Fibroblast of peridontal ligament (primary cell): ENCODE measurements around the gene CDCA8.

Source experiments
- DNase-seq: peaks from one replicate; pipeline ENCODE4 v3.0.0-alpha.2; 2010; ENCODE audit errors: extremely low read depth

Gene CDCA8

DNA sequence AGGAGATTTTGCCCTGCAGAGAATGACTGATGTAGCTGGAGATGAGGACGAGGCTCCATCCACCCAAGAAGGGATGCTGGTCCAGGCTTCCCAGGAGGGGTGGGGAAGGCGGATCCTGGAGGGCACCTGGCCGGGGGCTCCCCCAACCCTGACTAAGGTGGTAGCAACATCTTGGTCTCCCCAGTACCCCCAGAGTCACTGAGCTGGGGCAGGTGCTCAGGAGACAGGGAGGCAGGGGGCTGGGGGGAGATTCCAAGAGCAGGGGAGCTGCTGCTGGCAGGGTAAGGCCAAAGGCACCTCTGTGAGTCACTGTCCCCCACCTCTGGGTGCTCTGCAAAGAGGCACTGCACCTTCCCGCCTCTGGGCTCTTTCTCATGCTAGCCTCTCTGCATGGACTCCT is 24.0 kb downstream of the CDCA8 start:
- no peak for DNase-seq

DNA sequence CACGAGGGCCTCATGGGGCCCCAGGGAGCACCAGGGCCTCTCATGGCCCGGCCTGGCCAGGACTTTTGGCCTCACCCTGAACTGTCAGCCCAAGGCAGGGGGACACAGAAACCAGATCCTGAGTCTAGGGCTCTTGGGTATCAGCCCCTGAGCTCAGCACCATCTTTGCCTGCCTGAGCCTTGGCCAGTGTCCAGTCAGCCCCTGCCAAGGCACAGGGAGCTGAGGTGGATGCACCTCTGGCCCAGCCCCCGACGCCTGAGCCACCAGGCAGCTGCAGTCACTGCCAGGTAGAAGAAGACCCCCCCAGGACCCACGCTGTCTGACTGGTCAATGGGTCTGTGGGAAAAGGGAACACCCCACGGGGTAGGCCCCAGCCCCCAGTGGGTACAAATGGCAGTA is 25.3 kb downstream of the CDCA8 start:
- DNase-seq, result no peak

DNA sequence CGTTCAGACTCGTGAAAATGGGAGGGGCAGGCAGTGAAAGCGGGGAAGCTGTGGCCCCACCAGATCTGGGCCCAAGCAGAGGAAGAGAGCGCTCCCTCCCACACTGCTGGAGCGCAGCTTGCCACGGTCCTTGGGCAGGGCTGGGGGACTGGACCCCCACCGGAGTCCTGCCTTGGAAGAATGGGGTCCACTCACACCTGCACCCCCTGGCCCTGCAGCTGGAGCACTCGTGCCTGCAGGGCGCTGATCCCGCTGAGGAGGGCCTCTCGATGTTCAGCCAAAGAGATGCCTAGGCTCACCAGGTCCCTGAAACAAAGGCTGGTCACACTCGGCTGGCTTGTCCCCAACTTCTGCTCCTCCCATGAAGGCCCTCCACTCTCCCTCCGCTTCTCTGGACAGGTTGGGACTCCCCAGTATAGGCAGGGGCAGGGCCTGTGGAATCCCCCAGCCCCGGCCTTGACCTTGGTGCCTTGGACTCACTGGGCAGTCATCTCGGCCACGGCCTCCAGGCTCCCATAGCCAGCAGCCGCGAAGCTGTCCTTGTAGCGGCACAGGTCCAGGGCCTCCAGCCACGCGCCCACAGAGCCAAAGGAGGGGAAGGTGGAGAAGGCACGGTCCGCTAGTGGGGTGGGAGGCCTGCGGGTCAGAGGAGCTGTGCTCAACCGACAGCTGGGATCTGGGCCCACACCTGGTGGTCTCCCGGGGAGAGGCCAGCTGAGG is 26.0 kb downstream of the CDCA8 start:
- no peak for DNase-seq

GRCh38 chr1:37718901-37719571 is 26.7 kb downstream of the CDCA8 start:
- no peak for DNase-seq

GRCh38 chr1:37719572-37720195 is 27.4 kb downstream of the CDCA8 start:
- DNase-seq, result no peak

DNA sequence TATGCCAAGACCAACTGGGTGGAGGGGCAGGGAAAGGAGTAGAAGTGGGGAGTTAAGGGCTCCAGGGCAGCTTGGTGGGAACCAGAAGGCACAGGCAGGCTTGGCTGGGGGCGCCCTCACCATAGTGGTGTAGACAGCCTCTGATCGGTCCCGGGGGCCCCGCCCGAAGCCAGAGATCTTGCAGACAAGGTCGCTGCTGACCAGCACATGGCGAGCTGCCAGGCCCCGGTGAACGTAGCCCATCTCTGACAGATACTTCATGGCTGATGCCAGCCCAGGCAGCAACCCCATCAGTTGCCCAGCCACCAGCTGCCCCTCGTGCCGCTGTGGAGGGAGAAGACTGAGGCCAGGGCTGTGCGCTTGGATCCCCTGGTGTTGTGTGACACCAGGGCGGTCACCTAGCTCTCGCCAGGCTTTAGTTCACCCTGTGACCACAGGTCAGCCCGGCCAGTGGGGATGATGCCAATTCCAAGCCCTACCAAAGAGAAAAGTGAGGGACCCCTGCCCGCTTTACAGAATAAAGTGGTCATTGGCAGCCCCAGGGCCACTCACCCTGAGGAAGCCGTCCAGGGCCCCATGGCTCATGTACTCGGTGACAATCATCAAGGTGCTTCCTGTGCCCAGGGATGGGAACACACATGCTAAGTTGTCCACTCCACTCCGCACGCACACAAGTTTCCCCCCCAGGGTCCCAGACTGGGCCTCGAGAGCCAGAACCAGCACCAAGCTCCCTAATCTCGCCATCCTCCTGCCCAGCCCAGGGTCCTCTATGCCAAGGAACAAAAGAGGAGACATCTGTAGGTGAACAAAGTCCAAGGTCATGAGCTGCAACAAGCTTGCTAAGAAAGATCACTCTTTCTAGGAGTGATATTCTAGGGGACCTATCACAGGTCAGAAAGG is 28.2 kb downstream of the CDCA8 start:
- no peak for DNase-seq

DNA sequence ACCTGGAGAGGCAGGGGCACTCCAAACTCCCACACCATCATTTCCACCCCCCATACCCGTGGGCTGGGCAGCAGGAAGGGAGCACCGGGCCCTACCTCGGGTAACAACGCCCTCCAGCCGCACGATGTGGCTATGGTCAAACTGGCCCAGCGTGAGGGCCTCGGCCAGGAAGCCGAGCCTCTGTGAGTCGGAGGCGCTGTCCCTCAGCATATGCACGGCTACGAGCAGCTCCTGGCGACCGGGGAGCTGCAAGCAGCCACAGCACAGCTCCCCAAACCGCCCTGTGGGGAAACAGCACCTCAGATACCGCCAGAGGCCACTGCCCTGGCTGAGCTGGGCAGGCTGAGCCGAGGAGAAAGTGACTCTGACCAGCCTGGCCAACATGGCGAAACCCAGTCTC is 29.2 kb downstream of the CDCA8 start:
- no peak for DNase-seq

DNA sequence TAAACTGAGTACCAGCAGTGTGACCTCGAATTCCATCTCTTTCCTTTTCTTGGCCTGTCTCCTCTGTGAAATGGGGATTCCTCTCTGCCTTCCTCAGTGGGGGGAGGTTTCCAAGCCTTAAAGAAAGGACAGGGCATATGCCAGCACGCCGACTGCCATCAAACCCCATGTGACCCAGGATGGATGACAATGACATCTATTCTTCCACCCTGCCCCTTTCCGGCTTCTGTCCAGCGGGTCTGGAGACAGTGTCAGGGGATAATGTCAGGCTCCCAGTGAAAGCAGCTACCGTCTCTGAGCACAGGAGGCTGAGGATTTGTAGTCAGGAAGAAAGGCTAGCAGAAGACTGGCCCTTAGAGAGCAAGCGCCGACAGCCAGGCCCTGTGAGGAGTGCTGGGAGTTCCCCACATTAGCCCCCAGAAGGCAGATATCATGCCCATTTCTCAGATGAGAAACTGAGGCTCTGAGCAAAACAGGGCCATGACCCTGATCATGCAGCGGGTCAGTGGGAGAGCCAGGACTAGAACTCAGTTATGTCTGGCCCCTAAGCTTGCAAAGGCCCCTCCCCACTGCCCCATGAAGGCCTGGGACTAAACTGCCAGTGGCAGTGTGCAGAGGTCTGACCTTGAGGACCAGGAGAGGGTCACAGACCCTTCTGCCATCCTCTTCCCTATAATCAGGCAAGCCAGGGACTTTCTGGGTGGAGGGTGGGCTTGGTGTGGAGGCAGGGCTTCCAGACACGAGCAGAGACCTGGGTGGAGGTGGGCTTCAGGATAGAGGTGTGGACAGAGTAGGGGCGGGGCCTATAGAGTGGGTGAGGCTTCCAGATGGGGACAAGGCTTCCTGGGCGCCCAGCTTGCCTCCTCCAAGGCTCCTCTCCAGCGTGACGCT is 30.1 kb downstream of the CDCA8 start:
- DNase-seq, result no peak

GRCh38 chr1:37723072-37723389 is 30.7 kb downstream of the CDCA8 start:
- DNase-seq, result no peak

- DNase-seq, result no peak
Measured at GRCh38 chr1:37723390-37724078, 31.2 kb downstream of the CDCA8 start.

DNA sequence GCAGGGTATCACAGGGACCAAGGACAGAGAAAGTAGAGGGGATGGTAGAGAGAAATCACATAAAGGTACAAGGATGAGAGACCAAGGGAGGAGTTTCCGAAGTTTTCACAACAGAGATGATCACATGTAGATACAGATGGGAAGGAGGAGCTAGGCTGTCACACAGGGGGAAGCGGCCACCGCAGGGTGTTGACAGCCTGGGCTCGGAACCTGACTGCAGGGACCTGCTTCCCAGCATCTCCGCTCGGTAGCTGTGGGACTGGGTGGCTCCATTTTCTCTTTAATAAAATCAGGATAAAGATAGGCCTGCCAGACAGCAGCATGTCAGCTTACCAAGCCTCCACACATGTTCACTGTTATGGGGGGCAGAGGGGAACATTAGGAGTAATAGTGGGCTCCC is 32.3 kb downstream of the CDCA8 start:
- no peak for DNase-seq

DNA sequence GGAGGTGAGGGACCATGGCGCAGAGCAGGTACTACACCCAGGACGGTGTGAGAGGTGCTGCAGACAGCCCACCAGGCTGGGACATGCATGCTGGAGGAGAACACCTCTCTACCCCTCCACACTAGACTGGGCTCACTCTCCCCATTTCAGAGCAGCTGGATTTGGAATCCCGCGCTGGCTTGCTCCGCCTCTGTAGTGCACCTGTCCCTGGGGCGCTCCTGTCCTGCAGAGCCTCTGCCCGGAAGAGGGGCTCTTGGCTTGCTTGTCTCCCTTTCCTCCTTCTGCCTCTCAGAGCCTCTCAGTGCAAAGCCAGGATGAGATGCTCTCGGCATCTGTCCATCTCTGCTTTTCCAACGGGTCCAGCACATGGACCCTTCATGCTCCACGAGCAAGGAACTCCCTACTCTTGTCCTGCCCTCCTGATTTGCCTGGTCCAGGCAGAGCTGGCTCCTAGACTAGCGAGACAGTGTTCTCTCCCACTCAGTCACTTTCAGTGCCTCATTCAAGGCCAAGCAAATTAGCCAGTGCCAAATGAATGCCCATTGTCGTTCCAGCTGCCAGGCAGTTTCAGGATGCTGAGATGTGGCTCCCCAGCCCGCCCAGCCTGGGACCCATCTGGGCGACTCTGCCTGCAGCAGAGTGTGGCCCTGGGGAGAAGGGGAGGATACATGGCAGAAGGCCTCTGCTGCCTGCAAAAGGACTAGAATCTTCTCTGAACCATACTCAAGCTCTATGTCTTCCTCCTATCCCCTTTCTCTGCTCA is 33.7 kb downstream of the CDCA8 start:
- no peak for DNase-seq

GRCh38 chr1:37726751-37727585 is 34.7 kb downstream of the CDCA8 start:
- no peak for DNase-seq

- no peak for DNase-seq
Measured at GRCh38 chr1:37728416-37728815, 36.1 kb downstream of the CDCA8 start.

DNA sequence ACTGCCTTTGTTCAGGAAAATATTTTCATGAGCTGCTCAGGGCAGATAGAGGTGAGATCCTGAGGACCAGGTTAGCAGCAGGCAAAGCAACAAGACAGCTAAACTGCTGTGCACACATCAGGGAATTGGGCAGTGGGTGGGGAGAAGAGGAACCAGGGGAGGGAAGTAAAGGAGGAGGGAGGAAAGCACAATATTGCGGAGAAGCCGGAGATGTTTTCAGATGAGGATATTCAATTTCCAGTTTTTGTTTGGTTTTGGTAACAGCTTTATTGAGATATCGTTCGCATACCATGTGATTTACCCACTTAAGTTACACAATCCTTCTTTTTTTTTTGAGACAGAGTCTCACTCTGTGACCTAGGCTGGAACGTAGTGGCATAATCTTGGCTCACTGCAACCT is 38.1 kb downstream of the CDCA8 start:
- DNase-seq, result no peak

- no peak for DNase-seq
Measured at GRCh38 chr1:37731312-37732019, 39.1 kb downstream of the CDCA8 start.

DNA sequence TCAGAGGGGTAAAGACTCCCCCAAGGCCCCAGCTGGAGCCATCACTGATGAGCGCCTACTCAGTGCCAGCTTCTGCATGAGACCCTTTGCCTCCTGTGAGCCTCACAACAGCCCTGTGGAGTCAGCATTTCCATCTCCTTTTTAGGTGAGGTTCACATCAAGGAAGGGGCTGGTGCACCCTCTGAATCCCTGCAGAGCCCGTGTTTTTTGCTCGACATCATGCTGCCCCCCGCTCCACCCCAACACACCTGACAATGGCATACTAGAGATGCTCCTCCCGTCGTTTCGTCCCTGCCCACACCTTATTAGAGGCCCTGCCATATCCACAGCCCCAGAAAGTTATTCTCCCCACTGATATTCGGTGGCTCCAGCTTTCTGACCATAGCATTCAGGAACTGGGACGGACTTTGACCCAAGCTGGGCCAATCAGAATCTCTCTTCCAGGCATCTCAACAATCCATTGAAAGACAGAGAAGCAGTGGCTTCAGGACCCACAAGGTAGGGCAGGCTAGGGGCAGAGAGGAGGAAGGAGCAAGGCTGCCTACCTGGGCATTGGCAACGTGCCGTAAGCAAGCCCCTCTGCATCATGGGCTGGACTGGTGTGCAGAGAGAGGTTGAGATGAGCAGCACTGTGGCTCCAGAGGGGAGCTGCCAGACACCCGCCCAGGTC is 39.9 kb downstream of the CDCA8 start:
- DNase-seq, result no peak
